ENCODE data around the gene BIN1. TPM values are rescaled to one million over a fixed set of nuclear protein-coding genes. Genes with fewer than 3 reads are reported as not detected.

The BIN1 gene
- total RNA-seq, 1 donor from 2014 or later: 50.2 TPM

GRCh38 chr2:127137741-127138140, 30.8 kb upstream of the BIN1 start:
- no peaks in the 10 kb centered on the region for H3K9me3 ChIP-seq (ENCODE audit: insufficient read depth, low read depth, low read length)
- Mint-ChIP-seq H3K4me3 (ENCODE audit: unreplicated experiment) (no peak overlapping the region), H3K27ac (ENCODE audit: unreplicated experiment) (no peak overlapping the region), H3K27me3 (ENCODE audit: low read depth, unreplicated experiment) (peaks cover 21% of the 10 kb centered on the region), H3K9me3 (ENCODE audit: unreplicated experiment) (peaks cover 8% of the 10 kb centered on the region), H3K36me3 (ENCODE audit: low read depth, unreplicated experiment) (no peaks in the 10 kb centered on the region), H3K4me1 (ENCODE audit: low read depth, unreplicated experiment) (no peaks in the 10 kb centered on the region)
- no peaks in the 10 kb centered on the region for H3K4me1 ChIP-seq (ENCODE audit: insufficient read depth, low read length)
- no peaks in the 10 kb centered on the region for H3K27me3 ChIP-seq (ENCODE audit: insufficient read depth, low read length)
- TF ChIP-seq CTCF (IDR thresholded peaks at IDR 0.05; ENCODE audit: insufficient read depth, low read depth, low read length): no peak
- no peak for TF ChIP-seq EZH2 (IDR thresholded peaks at IDR 0.05; ENCODE audit: insufficient read depth, low read length)
- no peak overlapping the region for H2AFZ ChIP-seq (ENCODE audit: low read depth, low read length)
- H3K9ac ChIP-seq (ENCODE audit: low read length): no peak overlapping the region
- H4K20me1 ChIP-seq (ENCODE audit: insufficient read depth, low read length): no peaks in the 10 kb centered on the region
- H3K79me2 ChIP-seq (ENCODE audit: insufficient read depth, low read length): no peaks in the 10 kb centered on the region
- no peak for FAIRE-seq
- DNase-seq (ENCODE audit: low read depth): no peak
- no peak overlapping the region for H3K4me3 ChIP-seq (ENCODE audit: insufficient read depth, low read depth, low read length)
- H3K4me2 ChIP-seq (ENCODE audit: low read length): no peak overlapping the region
- H3K36me3 ChIP-seq (ENCODE audit: insufficient read depth, low read length): no peaks in the 10 kb centered on the region
- H3K27ac ChIP-seq (ENCODE audit: low read depth, low read length): no peak overlapping the region

- Histone ChIP-seq H4K20me1 (ENCODE audit: insufficient read depth, low read length) (no peaks in the 10 kb centered on the region), H2AFZ (ENCODE audit: low read depth, low read length) (no peak overlapping the region), H3K36me3 (ENCODE audit: insufficient read depth, low read length) (no peaks in the 10 kb centered on the region), H3K9ac (ENCODE audit: low read length) (no peak overlapping the region), H3K27me3 (ENCODE audit: insufficient read depth, low read length) (no peaks in the 10 kb centered on the region), H3K79me2 (ENCODE audit: insufficient read depth, low read length) (no peaks in the 10 kb centered on the region), H3K9me3 (ENCODE audit: insufficient read depth, low read depth, low read length) (no peaks in the 10 kb centered on the region), H3K27ac (ENCODE audit: low read depth, low read length) (no peak overlapping the region), H3K4me1 (ENCODE audit: insufficient read depth, low read length) (no peaks in the 10 kb centered on the region), H3K4me2 (ENCODE audit: low read length) (no peak overlapping the region), H3K4me3 (ENCODE audit: insufficient read depth, low read depth, low read length) (no peak overlapping the region)
- no peak for TF ChIP-seq CTCF (IDR thresholded peaks at IDR 0.05; ENCODE audit: insufficient read depth, low read depth, low read length)
- TF ChIP-seq EZH2 (IDR thresholded peaks at IDR 0.05; ENCODE audit: insufficient read depth, low read length): no peak
- peaks cover 8% of the 10 kb centered on the region for H3K9me3 Mint-ChIP-seq (ENCODE audit: unreplicated experiment)
- no peak for DNase-seq (ENCODE audit: low read depth)
- H3K36me3 Mint-ChIP-seq (ENCODE audit: low read depth, unreplicated experiment): no peaks in the 10 kb centered on the region
- H3K27ac Mint-ChIP-seq (ENCODE audit: unreplicated experiment): no peak overlapping the region
- no peaks in the 10 kb centered on the region for H3K4me1 Mint-ChIP-seq (ENCODE audit: low read depth, unreplicated experiment)
- FAIRE-seq: no peak
- H3K27me3 Mint-ChIP-seq (ENCODE audit: low read depth, unreplicated experiment): peaks cover 21% of the 10 kb centered on the region
- H3K4me3 Mint-ChIP-seq (ENCODE audit: unreplicated experiment): no peak overlapping the region
Measured at GRCh38 chr2:127137225-127137624, 30.3 kb upstream of the BIN1 start.

GRCh38 chr2:127134833-127135830, 28.2 kb upstream of the BIN1 start:
- no peaks in the 10 kb centered on the region for H3K36me3 ChIP-seq (ENCODE audit: insufficient read depth, low read length)
- H4K20me1 ChIP-seq (ENCODE audit: insufficient read depth, low read length): no peaks in the 10 kb centered on the region
- no peak overlapping the region for H3K4me2 ChIP-seq (ENCODE audit: low read length)
- H3K9me3 Mint-ChIP-seq (ENCODE audit: unreplicated experiment): peaks cover 6% of the 10 kb centered on the region
- no peaks in the 10 kb centered on the region for H3K27me3 ChIP-seq (ENCODE audit: insufficient read depth, low read length)
- no peak overlapping the region for H3K4me3 Mint-ChIP-seq (ENCODE audit: unreplicated experiment)
- H3K79me2 ChIP-seq (ENCODE audit: insufficient read depth, low read length): no peaks in the 10 kb centered on the region
- no peak overlapping the region for H3K27ac ChIP-seq (ENCODE audit: low read depth, low read length)
- H3K27me3 Mint-ChIP-seq (ENCODE audit: low read depth, unreplicated experiment): peaks cover 21% of the 10 kb centered on the region
- TF ChIP-seq CTCF (IDR thresholded peaks at IDR 0.05; ENCODE audit: insufficient read depth, low read depth, low read length) (no peak), EZH2 (IDR thresholded peaks at IDR 0.05; ENCODE audit: insufficient read depth, low read length) (no peak)
- H2AFZ ChIP-seq (ENCODE audit: low read depth, low read length): no peak overlapping the region
- no peaks in the 10 kb centered on the region for H3K9me3 ChIP-seq (ENCODE audit: insufficient read depth, low read depth, low read length)
- no peak overlapping the region for H3K9ac ChIP-seq (ENCODE audit: low read length)
- DNase-seq (ENCODE audit: low read depth) (no peak), FAIRE-seq (no peak)
- H3K36me3 Mint-ChIP-seq (ENCODE audit: low read depth, unreplicated experiment): no peaks in the 10 kb centered on the region
- no peak overlapping the region for H3K27ac Mint-ChIP-seq (ENCODE audit: unreplicated experiment)
- no peak overlapping the region for H3K4me3 ChIP-seq (ENCODE audit: insufficient read depth, low read depth, low read length)
- no peaks in the 10 kb centered on the region for H3K4me1 ChIP-seq (ENCODE audit: insufficient read depth, low read length)
- no peaks in the 10 kb centered on the region for H3K4me1 Mint-ChIP-seq (ENCODE audit: low read depth, unreplicated experiment)

Measured in astrocyte (in vitro differentiated cells and primary cell).